Gastroesophageal sphincter (tissue), 4 donors: ENCODE data around the gene POU2AF1. TPM values are rescaled to one million over a fixed set of nuclear protein-coding genes. Genes with fewer than 3 reads are reported as not detected.

Experiments used
- ATAC-seq: fragments of 150-250 bp; one replicate; pipeline ENCODE4 v1.9.1; 2016; ENCODE audit warnings: mild to moderate bottlenecking, moderate library complexity
- H3K27ac ChIP-seq, 4 donors: fragments of 200-600 bp; sonication (generic) in 3 of 4; 1 replicate in 3 of 4; 2 replicates in 1 of 4; pipeline ENCODE4 v1.5.1; 2016 to 2019
- H3K27me3 ChIP-seq: fragments of 200-600 bp; sonication (generic); one replicate; pipeline ENCODE4 v1.5.1; 2019
- H3K36me3 ChIP-seq, 2 donors: fragments of 200-600 bp; sonication (generic); one replicate each; pipeline ENCODE4 v1.5.1; 2019; ENCODE audit warnings: control low read depth in 1 of 2
- H3K4me1 ChIP-seq, 3 donors: fragments of 200-600 bp; sonication (generic); 1 replicate in 2 of 3; 2 replicates in 1 of 3; pipeline ENCODE4 v1.5.1; 2016 to 2019; ENCODE audit warnings: control low read depth in 2 of 3
- H3K4me3 ChIP-seq, 2 donors: fragments of 200-600 bp; sonication (generic); one replicate each; pipeline ENCODE4 v1.5.1; 2019; ENCODE audit warnings: mild to moderate bottlenecking in 1 of 2, moderate library complexity in 1 of 2
- H3K9me3 ChIP-seq, 3 donors: fragments of 200-600 bp; sonication (generic); one replicate each; pipeline ENCODE4 v1.5.1; 2017 to 2019; ENCODE audit warnings: control low read depth in 2 of 3
- CTCF ChIP-seq, 4 experiments: fragments of 200-600 bp in 2 of 4; fragments of 450-650 bp in 2 of 4; sonication (generic) in 1 of 4; IDR thresholded peaks; one replicate each; pipeline ENCODE4 v1.5.1; 2017 to 2019; ENCODE audit warnings: antibody characterized with exemption in 4 of 4, mild to moderate bottlenecking in 2 of 4, moderate library complexity in 2 of 4
- EP300 ChIP-seq: sonication (generic); formaldehyde crosslinking; IDR thresholded peaks from one replicate; pipeline ENCODE4 v1.6.1; 2017; ENCODE audit warnings: antibody characterized with exemption, mild to moderate bottlenecking
- POLR2A ChIP-seq, 2 donors: fragments of 450-650 bp; IDR thresholded peaks; one replicate each; pipeline ENCODE4 v1.6.1; 2017; ENCODE audit warnings: antibody characterized with exemption in 2 of 2, mild to moderate bottlenecking in 2 of 2, moderate library complexity in 1 of 2
- POLR2AphosphoS5 ChIP-seq: sonication (generic); formaldehyde crosslinking; IDR thresholded peaks from one replicate; pipeline ENCODE4 v1.6.1; 2017; ENCODE audit warnings: antibody characterized with exemption
- WGBS, 2 donors: methylation state at CpG; one replicate each; pipeline ENCODE4 v1.1.5; 2018; ENCODE audit warnings: low coverage in 1 of 2; 5-methylcytosine and 5-hydroxymethylcytosine counted together
- total RNA-seq, 4 donors: library from RNA; depleted of rRNA; stranded (reverse); fragments of >200 nt; gene quantifications; one replicate each; pipeline ENCODE4 v1.1.0, GENCODE V29; 2016

The POU2AF1 gene
- total RNA-seq, 4 donors from 2014 or later = 0.10 TPM; not detected in 3

- H3K27me3 ChIP-seq = no peaks in the 10 kb centered on the region
- peaks cover 7 to 35% (median 26%) of the 10 kb centered on the region in 3 donors for H3K4me1 ChIP-seq
- H3K4me3 ChIP-seq = no peak overlapping the region
- no peaks in the 10 kb centered on the region for H3K9me3 ChIP-seq
- H3K36me3 ChIP-seq = no peaks in the 10 kb centered on the region
- 83 to 93% methylated on average over 2 to 3 of the region's 3 CpGs for WGBS, 2 donors
- TF ChIP-seq POLR2AphosphoS5 (no peak), EP300 (no peak), CTCF (IDR thresholded peaks at IDR 0.05) (no peak), POLR2A (IDR thresholded peaks at IDR 0.05) (no peak)
- no peak for ATAC-seq
- no peak overlapping the region for H3K27ac ChIP-seq
Observed at GRCh38 chr11:111414936-111415335, 35.9 kb upstream of the POU2AF1 start.

- 70 to 78% methylated on average over 4 to 5 of the region's 9 CpGs for WGBS, 2 donors
- no peaks in the 10 kb centered on the region for H3K36me3 ChIP-seq
- ATAC-seq = no peak
- TF ChIP-seq POLR2AphosphoS5 (no peak), POLR2A (IDR thresholded peaks at IDR 0.05) (no peak), CTCF (IDR thresholded peaks at IDR 0.05) (no peak), EP300 (no peak)
- no peak overlapping the region for H3K4me3 ChIP-seq
- no peaks in the 10 kb centered on the region for H3K9me3 ChIP-seq
- H3K27me3 ChIP-seq = no peaks in the 10 kb centered on the region
- H3K27ac ChIP-seq = no peak overlapping the region
- H3K4me1 ChIP-seq = peaks cover 7 to 29% (median 22%) of the 10 kb centered on the region in 3 donors
Observed at GRCh38 chr11:111414267-111414931, 35.3 kb upstream of the POU2AF1 start.

- WGBS, 2 donors = 80 to 84% methylated on average over 5 to 7 of the region's 7 CpGs
- H3K27me3 ChIP-seq = no peaks in the 10 kb centered on the region
- no peak overlapping the region for H3K4me3 ChIP-seq
- no peaks in the 10 kb centered on the region for H3K9me3 ChIP-seq
- no peak for TF ChIP-seq EP300
- no peak for TF ChIP-seq CTCF (IDR thresholded peaks at IDR 0.05)
- no peak for TF ChIP-seq POLR2A (IDR thresholded peaks at IDR 0.05)
- no peak for TF ChIP-seq POLR2AphosphoS5
- peaks cover 7 to 24% (median 17%) of the 10 kb centered on the region in 3 donors for H3K4me1 ChIP-seq
- no peak for ATAC-seq
- H3K36me3 ChIP-seq = no peaks in the 10 kb centered on the region
- no peak overlapping the region for H3K27ac ChIP-seq
Observed at GRCh38 chr11:111413849-111414248, 34.8 kb upstream of the POU2AF1 start.

- Histone ChIP-seq H3K36me3 (no peaks in the 10 kb centered on the region), H3K4me1 (peaks cover 3 to 8% (median 4%) of the 10 kb centered on the region in 3 donors), H3K27ac (no peak overlapping the region), H3K27me3 (no peaks in the 10 kb centered on the region), H3K4me3 (no peak overlapping the region), H3K9me3 (no peaks in the 10 kb centered on the region)
- 76 to 82% methylated on average over 3 of the region's 3 CpGs for WGBS, 2 donors
- TF ChIP-seq CTCF (IDR thresholded peaks at IDR 0.05) (no peak), POLR2A (IDR thresholded peaks at IDR 0.05) (no peak), EP300 (no peak), POLR2AphosphoS5 (no peak)
- ATAC-seq = no peak
Observed at GRCh38 chr11:111412293-111412692, 33.2 kb upstream of the POU2AF1 start.

GRCh38 chr11:111411456-111411855 lies 32.4 kb upstream of the POU2AF1 start:
- Histone ChIP-seq H3K4me1 (no peaks in the 10 kb centered on the region), H3K27ac (no peak overlapping the region), H3K36me3 (no peaks in the 10 kb centered on the region), H3K4me3 (no peak overlapping the region), H3K27me3 (no peaks in the 10 kb centered on the region), H3K9me3 (no peaks in the 10 kb centered on the region)
- no peak for ATAC-seq
- 93% methylated on average over 1 of the region's 2 CpGs; no CpG with 5 or more reads in 1 of the 2 donors for WGBS, 2 donors
- no peak for TF ChIP-seq POLR2AphosphoS5
- no peak for TF ChIP-seq EP300
- TF ChIP-seq CTCF (IDR thresholded peaks at IDR 0.05) = no peak
